GM11168 (cell line): ENCODE measurements around the gene ZFP36L2.

Source experiments
- in situ Hi-C: fragments of 300-500 bp; cut with MboI; formaldehyde crosslinking; loops from one replicate; pipeline ENCODE4 v1.12.0; 2022; ENCODE audit warnings: low sequenced_read_pairs; ENCODE audit not compliant: unreplicated experiment

Gene ZFP36L2

GRCh38 chr2:43212216-43212835 lies 14.1 kb downstream of the ZFP36L2 start:
- in situ Hi-C loops, result no loop called here

- in situ Hi-C loops, result no loop called here
Measured at GRCh38 chr2:43210467-43211303, 15.7 kb downstream of the ZFP36L2 start.

DNA sequence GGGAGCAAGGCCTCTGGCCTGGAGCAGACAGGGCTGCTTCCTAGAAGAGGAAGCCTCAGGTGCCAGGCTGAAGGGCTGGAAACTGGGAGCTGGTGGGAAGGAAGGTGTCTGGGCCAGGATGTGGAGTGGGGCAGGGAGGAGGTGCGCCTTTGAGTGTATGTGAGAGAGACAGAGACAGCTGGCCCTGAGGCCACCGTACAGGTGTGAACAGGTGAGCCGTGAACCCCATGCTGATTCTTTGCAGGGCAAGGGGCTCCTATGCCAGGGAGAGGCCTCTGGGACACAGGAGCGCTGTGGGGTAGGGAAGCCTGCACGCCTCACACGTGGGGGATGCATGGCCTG lies 16.3 kb downstream of the ZFP36L2 start:
- in situ Hi-C loops, result no loop called here

- in situ Hi-C loops, result no loop called here
Measured at GRCh38 chr2:43209204-43209717, 17.1 kb downstream of the ZFP36L2 start.

- in situ Hi-C loops, result no loop called here
Measured at GRCh38 chr2:43207553-43208300, 18.7 kb downstream of the ZFP36L2 start.

- in situ Hi-C loops, result no loop called here
Measured at GRCh38 chr2:43206602-43207001, 19.8 kb downstream of the ZFP36L2 start.

GRCh38 chr2:43203373-43203772 lies 23.0 kb downstream of the ZFP36L2 start:
- in situ Hi-C loops, result no loop called here

DNA sequence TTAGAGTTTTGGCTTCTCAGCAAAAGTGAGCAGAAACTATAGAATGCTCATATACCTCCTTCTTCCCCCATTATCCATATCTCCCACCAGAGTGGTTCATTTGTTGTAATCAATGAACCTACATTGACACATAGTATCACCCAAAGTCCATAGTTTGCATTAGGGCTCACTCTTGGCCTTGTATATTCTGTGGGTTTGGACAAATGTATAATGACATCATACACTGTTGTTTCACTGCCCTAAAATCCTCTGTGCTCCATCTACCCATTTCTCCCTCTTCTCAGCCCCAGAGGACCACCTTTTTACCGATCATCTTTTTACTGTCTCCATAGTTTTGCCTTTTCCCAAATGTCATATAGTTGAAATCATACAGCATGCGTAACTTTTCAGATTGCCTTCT lies 24.1 kb downstream of the ZFP36L2 start:
- in situ Hi-C loops, result no loop called here

GRCh38 chr2:43201497-43201896 lies 24.9 kb downstream of the ZFP36L2 start:
- in situ Hi-C loops, result no loop called here

DNA sequence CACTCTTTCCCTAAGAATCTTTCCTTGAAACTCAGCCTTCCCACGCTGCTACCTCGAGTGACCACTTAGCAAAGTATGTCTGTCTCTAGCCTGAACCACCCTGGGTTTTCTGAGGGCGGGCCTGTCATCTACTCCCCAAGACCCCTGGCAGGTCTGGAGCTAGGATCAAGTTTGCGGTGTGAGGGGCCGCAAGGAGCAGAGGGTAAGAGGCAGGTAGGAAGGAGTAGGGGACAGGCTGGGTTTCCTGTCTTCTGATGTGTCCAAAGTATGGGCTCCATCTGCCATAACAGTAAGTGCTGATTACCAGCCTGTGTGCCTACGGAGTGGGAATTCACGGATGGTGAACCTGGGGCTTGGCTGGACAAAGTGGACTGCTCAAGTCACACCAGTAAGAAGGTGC lies 25.4 kb downstream of the ZFP36L2 start:
- in situ Hi-C loops, result no loop called here

- in situ Hi-C loops, result no loop called here
Measured at GRCh38 chr2:43199492-43200488, 26.6 kb downstream of the ZFP36L2 start.

- in situ Hi-C loops, result no loop called here
Measured at GRCh38 chr2:43198263-43198662, 28.1 kb downstream of the ZFP36L2 start.

GRCh38 chr2:43197588-43197896 lies 28.9 kb downstream of the ZFP36L2 start:
- in situ Hi-C loops, result no loop called here

GRCh38 chr2:43196768-43197587 lies 29.4 kb downstream of the ZFP36L2 start:
- in situ Hi-C loops, result no loop called here

GRCh38 chr2:43194121-43194869 lies 32.1 kb downstream of the ZFP36L2 start:
- in situ Hi-C loops, result no loop called here

DNA sequence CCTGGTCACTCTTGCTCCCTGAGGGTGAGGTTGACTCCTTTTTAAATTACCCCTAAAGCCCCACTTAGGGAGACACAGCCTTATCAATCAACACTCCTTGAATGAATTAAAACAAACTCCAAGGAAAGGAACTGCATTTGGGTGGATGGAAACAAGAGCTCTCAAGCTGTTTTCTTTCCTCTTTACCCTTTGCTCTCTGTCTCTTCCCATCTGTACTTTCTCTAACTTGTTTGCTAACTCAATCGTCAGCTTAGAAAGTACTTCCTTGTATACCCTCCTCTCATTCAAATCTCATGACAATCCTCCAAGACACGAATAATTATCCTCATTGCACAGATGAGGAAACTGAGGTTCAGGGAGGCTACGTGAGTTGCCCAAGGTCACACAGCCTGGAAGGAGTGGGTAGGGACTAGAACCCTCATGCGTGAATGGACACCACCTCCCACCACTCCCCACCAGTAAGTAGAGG lies 32.7 kb downstream of the ZFP36L2 start:
- in situ Hi-C loops, result no loop called here

- in situ Hi-C loops, result no loop called here
Measured at GRCh38 chr2:43192744-43193651, 33.4 kb downstream of the ZFP36L2 start.
